Measurements from ENCODE around the gene CREB3L1. TPM values are rescaled to one million over a fixed set of nuclear protein-coding genes. Genes with fewer than 3 reads are reported as not detected.

CREB3L1 gene
- total RNA-seq, 1 experiment from 2014 or later, result 1.1 TPM

GRCh38 chr11:46238967-46239800, 38.3 kb upstream of the CREB3L1 start:
- Histone ChIP-seq H3K9me2 (replicated peaks; ENCODE audit: low read length) (no peaks in the 10 kb centered on the region), H3K27me3 (ENCODE audit: low read length) (no peaks in the 10 kb centered on the region), H3K9ac (ENCODE audit: low read length) (no peak overlapping the region), H3K36me3 (ENCODE audit: low read depth, low read length) (no peaks in the 10 kb centered on the region), H3K9me3 (ENCODE audit: low read length) (no peaks in the 10 kb centered on the region), H3K4me2 (ENCODE audit: low read length) (peak overlapping the region; percentile 84), H3K27ac (ENCODE audit: low read length) (no peak overlapping the region), H2AFZ (ENCODE audit: low read length) (peak overlapping the region; percentile 44), H3K4me1 (ENCODE audit: insufficient read depth, low read length) (peaks cover 31% of the 10 kb centered on the region), H4K20me1 (ENCODE audit: low read length) (no peaks in the 10 kb centered on the region), H3K4me3 (ENCODE audit: low read length) (peak overlapping the region; percentile 66), H3K79me2 (ENCODE audit: low read length) (no peaks in the 10 kb centered on the region), H3F3A (ENCODE audit: low read length, unreplicated experiment) (no peaks in the 10 kb centered on the region)
- TF ChIP-seq EZH2phosphoT487 (IDR thresholded peaks at IDR 0.05; ENCODE audit: borderline replicate concordance, low read length) (no peak), CTCF (conservative IDR thresholded peaks at IDR 0.05; ENCODE audit: low read depth, low read length) (peak; percentile 88)
- ChIA-PET POLR2A (ENCODE audit: unreplicated experiment) (interaction anchor here (0.7 kb wide), 1 partner anchor 34 kb away, joined by 7 read pairs; no protein-coding TSS in a partner anchor), CTCF (interaction anchor here (0.5 to 1.2 kb wide), 5 partner anchors 37 to 1218 kb away, joined by 3 to 8 read pairs (median 3); no protein-coding TSS in a partner anchor)
- intact Hi-C loops (cut with micrococcal nuclease), result loop anchor here (2.0 to 10.0 kb wide), 3 partner anchors 70 to 274 kb away; no protein-coding TSS in a partner anchor
- DNase-seq (peak; percentile 86), ATAC-seq (peak; percentile 68)
- no TSS peak for BruUV-seq (replicated peaks)

GRCh38 chr11:46239801-46240061, 37.7 kb upstream of the CREB3L1 start:
- TF ChIP-seq CTCF (conservative IDR thresholded peaks at IDR 0.05; ENCODE audit: low read depth, low read length) (no peak), EZH2phosphoT487 (IDR thresholded peaks at IDR 0.05; ENCODE audit: borderline replicate concordance, low read length) (no peak), EZH2 (IDR thresholded peaks at IDR 0.05; ENCODE audit: low read length, unreplicated experiment) (no peak)

GRCh38 chr11:46240371-46240770, 37.1 kb upstream of the CREB3L1 start:
- H3K79me2 ChIP-seq (ENCODE audit: low read length), result no peaks in the 10 kb centered on the region
- DNase-seq (no peak), ATAC-seq (no peak)
- ChIA-PET CTCF (no interaction called here), POLR2A (ENCODE audit: unreplicated experiment) (no interaction called here)
- H4K20me1 ChIP-seq (ENCODE audit: low read length), result no peaks in the 10 kb centered on the region
- TF ChIP-seq EZH2phosphoT487 (IDR thresholded peaks at IDR 0.05; ENCODE audit: borderline replicate concordance, low read length), result no peak
- no peak for TF ChIP-seq EZH2 (IDR thresholded peaks at IDR 0.05; ENCODE audit: low read length, unreplicated experiment)
- TF ChIP-seq CTCF (conservative IDR thresholded peaks at IDR 0.05; ENCODE audit: low read depth, low read length), result no peak
- H3K27ac ChIP-seq (ENCODE audit: low read length), result no peak overlapping the region
- no peak overlapping the region for H2AFZ ChIP-seq (ENCODE audit: low read length)
- H3K9me3 ChIP-seq (ENCODE audit: low read length), result no peaks in the 10 kb centered on the region
- intact Hi-C loops (cut with micrococcal nuclease), result no loop called here
- H3K4me1 ChIP-seq (ENCODE audit: insufficient read depth, low read length), result peaks cover 31% of the 10 kb centered on the region
- H3K4me2 ChIP-seq (ENCODE audit: low read length), result no peak overlapping the region
- no peak overlapping the region for H3K9ac ChIP-seq (ENCODE audit: low read length)
- H3K4me3 ChIP-seq (ENCODE audit: low read length), result no peak overlapping the region
- H3K9me2 ChIP-seq (replicated peaks; ENCODE audit: low read length), result no peaks in the 10 kb centered on the region
- H3K36me3 ChIP-seq (ENCODE audit: low read depth, low read length), result no peaks in the 10 kb centered on the region
- no peaks in the 10 kb centered on the region for H3K27me3 ChIP-seq (ENCODE audit: low read length)
- BruUV-seq (replicated peaks), result no TSS peak
- H3F3A ChIP-seq (ENCODE audit: low read length, unreplicated experiment), result no peaks in the 10 kb centered on the region

More at GRCh38 chr11:46239801-46240061, 37.7 kb upstream of the CREB3L1 start:
- Histone ChIP-seq H3K4me3 (ENCODE audit: low read length) (peak overlapping the region; percentile 8; the same call in 1 of the 2 replicates), H3K9me3 (ENCODE audit: low read length) (no peaks in the 10 kb centered on the region), H4K20me1 (ENCODE audit: low read length) (no peaks in the 10 kb centered on the region), H3K9ac (ENCODE audit: low read length) (no peak overlapping the region), H3K27ac (ENCODE audit: low read length) (no peak overlapping the region), H3K4me1 (ENCODE audit: insufficient read depth, low read length) (peaks cover 31% of the 10 kb centered on the region), H3K9me2 (replicated peaks; ENCODE audit: low read length) (no peaks in the 10 kb centered on the region), H3F3A (ENCODE audit: low read length, unreplicated experiment) (no peaks in the 10 kb centered on the region), H3K79me2 (ENCODE audit: low read length) (no peaks in the 10 kb centered on the region), H3K36me3 (ENCODE audit: low read depth, low read length) (no peaks in the 10 kb centered on the region), H3K27me3 (ENCODE audit: low read length) (no peaks in the 10 kb centered on the region), H2AFZ (ENCODE audit: low read length) (no peak overlapping the region), H3K4me2 (ENCODE audit: low read length) (peak overlapping the region; percentile 84)
- no peak for DNase-seq
- POLR2A ChIA-PET (ENCODE audit: unreplicated experiment), result no interaction called here
- intact Hi-C loops (cut with micrococcal nuclease), result loop anchor here (2.0 to 10.0 kb wide), 3 partner anchors 69 to 275 kb away; no protein-coding TSS in a partner anchor
- ATAC-seq, result no peak
- no TSS peak for BruUV-seq (replicated peaks)
- CTCF ChIA-PET, result interaction anchor here (0.6 to 1.1 kb wide), 2 partner anchors 69 to 1217 kb away, joined by 5 to 8 read pairs; no protein-coding TSS in a partner anchor
